ENCODE measurements around the gene TMEM171.

The TMEM171 gene

DNA sequence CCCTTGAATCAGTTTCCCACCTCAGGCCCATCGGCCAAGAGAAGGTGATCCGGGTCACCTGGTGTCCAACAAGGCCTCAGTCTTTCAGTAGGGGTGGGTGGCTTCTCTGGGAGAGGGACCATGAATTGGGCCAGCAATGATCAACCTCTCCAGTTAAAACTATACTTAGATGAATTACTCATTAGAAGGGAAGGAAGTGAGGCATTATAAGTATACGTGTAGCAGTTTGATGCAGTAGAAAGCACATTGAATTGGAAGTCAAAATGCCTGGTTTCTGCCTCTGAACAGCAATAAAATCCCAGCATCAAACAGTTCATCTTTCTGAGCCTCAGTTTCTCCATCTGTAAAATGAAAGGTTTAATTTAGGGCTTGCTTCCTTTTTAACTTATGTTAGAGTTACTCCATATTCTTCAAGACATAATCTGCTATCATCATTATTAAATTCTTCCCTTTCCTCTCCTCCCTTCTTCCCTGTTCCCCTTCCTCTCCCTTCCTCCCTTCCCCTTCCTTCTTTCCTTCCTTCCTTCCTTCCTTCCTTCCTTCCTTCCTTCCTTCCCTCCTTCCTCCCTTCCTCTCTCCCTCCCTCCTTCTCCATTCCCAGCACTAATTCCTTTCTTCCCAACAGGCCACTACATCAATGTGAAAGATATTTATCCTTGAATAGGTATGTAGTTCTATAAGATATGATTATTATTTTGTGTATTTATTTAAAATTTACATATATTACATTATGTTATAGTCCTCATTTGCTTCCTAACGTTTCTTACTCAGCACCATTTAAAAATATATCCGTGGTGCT lies 34.0 kb downstream of the TMEM171 start:
- DNase-seq: no peak

DNA sequence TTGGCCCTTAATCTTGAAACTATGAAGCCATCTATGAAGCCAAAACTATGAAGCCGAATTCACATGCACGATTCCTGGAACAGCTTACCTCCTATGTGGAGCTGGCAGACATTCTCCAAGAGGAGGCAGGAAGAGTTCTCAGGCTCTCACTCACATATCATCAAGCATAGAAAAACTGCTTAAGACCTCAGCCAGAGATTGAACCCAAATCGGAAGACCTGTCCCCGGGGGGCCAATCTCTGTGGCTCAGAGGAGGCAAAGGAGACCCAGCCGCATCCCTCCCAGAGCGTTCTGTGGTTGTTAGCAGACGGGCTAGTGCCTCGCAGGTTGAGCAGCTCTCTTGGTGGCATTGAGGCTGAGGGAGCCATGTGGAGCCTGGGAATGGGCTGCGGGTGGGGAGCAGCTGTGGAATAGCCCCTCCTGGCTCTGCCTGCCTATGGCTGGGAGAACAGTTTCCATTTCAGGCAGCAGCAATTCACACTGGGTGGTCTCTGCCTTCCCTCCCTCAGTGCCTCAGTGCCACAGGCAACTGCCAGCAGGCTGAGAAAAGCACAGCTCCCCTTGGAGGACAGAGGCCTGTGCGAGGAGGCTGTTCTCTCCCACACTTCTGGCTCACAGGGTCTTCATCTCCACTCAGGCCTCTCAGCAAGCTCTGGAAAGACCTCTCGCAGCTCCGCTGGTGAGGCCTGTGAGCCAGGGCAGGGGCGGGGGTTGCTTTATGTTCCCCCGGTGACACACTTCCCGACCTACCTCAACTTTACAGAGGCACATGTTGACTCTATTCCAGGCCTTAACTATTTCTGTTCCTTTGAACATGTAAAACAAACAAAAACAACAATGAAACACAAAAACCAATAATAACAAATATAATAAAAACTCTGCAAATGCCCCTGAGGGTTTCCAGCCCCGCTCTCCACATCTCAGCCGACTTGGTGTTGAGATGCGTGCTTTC lies 35.2 kb downstream of the TMEM171 start:
- no peak for DNase-seq

- no peak for DNase-seq
These were observed 37.3 kb downstream of the TMEM171 start for GRCh38 chr5:73157414-73158303.

DNA sequence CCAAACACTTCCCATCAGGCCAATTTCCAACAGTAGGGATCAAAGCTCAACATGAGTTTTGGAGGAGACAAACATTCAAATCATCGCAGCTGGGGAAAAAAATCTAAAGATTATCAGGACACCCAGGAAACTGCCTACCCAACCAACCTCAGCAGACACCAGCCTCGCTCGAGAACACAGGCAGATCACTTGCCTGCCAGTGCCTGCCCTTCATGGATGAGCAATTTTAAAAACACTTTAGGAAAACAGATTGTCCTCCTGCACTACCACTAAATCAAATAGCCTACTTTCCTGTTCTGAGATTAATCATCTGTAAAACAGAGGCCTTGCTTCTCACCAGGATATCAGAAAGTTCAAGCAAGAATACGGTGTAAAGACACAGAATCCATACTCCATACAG lies 37.9 kb downstream of the TMEM171 start:
- no peak for DNase-seq

GRCh38 chr5:73160239-73160671 lies 39.9 kb downstream of the TMEM171 start:
- no peak for DNase-seq

DNA sequence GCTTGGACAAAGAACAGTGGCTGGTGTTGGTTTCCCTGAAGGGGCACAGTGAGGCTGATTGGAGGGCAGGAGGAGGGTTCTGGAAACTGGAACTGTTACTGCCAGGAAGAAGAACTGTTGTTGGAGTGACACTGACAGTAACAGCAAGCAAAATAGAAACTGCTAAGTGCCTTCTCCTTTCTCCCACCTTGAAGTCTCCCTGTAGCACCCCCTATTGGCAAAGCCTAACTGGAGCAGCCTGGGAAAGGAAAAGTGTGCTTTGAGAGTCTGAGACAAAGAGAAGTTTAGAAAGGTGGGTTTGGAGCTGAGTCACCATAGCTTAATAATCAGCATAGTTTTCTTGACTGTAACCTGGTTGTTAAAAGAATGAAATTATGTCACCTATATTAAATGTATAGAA lies 50.1 kb downstream of the TMEM171 start:
- no peak for DNase-seq

- no peak for DNase-seq
These were observed 51.1 kb downstream of the TMEM171 start for GRCh38 chr5:73171495-73171894.

DNA sequence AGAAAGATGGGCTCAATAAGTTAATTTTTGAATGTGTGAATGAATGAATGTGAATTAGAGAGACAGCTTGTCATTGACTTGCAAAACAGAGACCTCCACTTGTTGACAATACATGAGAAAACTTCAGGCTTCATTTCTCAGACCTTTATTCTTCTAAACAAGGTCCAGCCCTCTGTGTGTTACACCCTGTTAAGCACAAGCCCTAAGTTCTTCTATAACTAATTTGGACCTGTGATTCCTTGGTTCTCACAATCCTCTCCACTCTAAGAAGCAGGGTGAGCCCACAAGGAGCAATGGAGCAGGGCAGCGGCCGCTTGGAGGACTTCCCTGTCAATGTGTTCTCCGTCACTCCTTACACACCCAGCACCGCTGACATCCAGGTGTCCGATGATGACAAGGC lies 52.6 kb downstream of the TMEM171 start, which contains the start of gene TMEM174:
TSS of gene TMEM174 (plus strand) at position 243 of the 400 bp plus-strand sequence. CDS start at position 294, 51 bp downstream.
- DNase-seq: no peak

DNA sequence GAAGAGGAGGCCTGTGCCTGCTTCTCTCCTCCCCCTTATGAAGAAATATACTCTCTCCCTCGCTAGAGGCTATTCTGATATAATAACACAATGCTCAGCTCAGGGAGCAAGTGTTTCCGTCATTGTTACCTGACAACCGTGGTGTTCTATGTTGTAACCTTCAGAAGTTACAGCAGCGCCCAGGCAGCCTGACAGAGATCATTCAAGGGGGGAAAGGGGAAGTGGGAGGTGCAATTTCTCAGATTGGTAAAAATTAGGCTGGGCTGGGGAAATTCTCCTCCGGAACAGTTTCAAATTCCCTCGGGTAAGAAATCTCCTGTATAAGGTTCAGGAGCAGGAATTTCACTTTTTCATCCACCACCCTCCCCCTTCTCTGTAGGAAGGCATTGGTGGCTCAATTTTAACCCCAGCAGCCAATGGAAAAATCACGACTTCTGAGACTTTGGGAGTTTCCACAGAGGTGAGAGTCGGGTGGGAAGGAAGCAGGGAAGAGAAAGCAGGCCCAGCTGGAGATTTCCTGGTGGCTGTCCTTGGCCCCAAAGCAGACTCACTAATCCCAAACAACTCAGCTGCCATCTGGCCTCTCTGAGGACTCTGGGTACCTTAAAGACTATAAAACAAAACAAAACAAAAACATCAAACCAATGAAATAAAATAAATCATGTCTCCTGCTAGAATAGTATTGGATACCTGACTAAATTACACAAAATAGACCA lies 53.9 kb downstream of the TMEM171 start:
- DNase-seq: no peak

DNA sequence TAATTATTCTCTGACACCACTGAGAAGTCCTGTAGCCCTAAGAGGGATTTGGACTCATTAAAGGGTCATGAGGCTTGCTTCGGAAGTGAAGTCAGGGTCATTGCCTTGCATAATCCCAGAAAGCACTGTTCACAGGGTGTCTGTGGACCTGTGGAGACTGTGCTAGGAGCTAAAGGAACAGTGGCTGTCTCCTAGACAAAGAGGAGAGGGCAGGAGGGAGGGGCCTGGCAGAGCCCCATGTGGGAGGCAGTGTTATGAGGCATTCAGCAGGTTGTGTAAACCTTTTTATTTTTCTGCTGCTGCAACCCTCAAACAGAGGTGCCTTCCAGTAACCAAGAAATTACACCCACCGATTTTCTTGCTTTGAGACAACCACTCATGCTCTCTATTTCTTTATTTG lies 55.9 kb downstream of the TMEM171 start:
- no peak for DNase-seq

GRCh38 chr5:73178265-73178664 lies 57.9 kb downstream of the TMEM171 start:
- no peak for DNase-seq

GRCh38 chr5:73179730-73180129 lies 59.4 kb downstream of the TMEM171 start:
- no peak for DNase-seq

GRCh38 chr5:73180566-73180965 lies 60.2 kb downstream of the TMEM171 start:
- DNase-seq: no peak
